HCT116 (cell line): ENCODE results near the gene VANGL1.
A peak's percentile ranks its signal among the peaks of the same experiment; 100 is the strongest.

Experiments
- CEBPB ChIP-seq: IDR thresholded peaks from 2 replicates; pipeline ENCODE4 v1.6.1; 2012; ENCODE audit warnings: low read depth
- ELF1 ChIP-seq: IDR thresholded peaks from 2 replicates; pipeline ENCODE4 v1.6.1; 2012; ENCODE audit warnings: low read depth, borderline replicate concordance
- EZH2 ChIP-seq: fragments of 200-600 bp; sonication (generic); IDR thresholded peaks from 2 replicates; pipeline ENCODE4 v1.6.1; 2017; ENCODE audit warnings: antibody characterized with exemption, mixed run types
- POLR2A ChIP-seq: IDR thresholded peaks from 2 replicates; pipeline ENCODE4 v1.7.0; 2011; ENCODE audit warnings: borderline replicate concordance; ENCODE audit not compliant: insufficient read depth, insufficient read length; ENCODE audit errors: extremely low read depth
- POLR2AphosphoS5 ChIP-seq: IDR thresholded peaks from 2 replicates; pipeline ENCODE4 v1.6.1; 2011; ENCODE audit warnings: mild to moderate bottlenecking, low read depth, low read length, moderate library complexity
- TCF7L2 ChIP-seq: IDR thresholded peaks from 2 replicates; pipeline ENCODE4 v1.7.0; 2011; ENCODE audit warnings: borderline replicate concordance, inconsistent platforms; ENCODE audit not compliant: insufficient read depth, insufficient read length; ENCODE audit errors: extremely low read depth
- YY1 ChIP-seq: IDR thresholded peaks from 2 replicates; pipeline ENCODE4 v1.6.1; 2011; ENCODE audit warnings: low read length, low read depth, moderate library complexity, mild to moderate bottlenecking; ENCODE audit not compliant: insufficient replicate concordance; ENCODE audit errors: extremely low read depth
- TF ChIP-seq, protein P1 (sequence below), 3 experiments: fragments of 200-600 bp in 1 of 3; sonication (generic) in 1 of 3; IDR thresholded peaks in 2 of 3; conservative IDR thresholded peaks in 1 of 3; 2 replicates each; pipeline ENCODE4 v1.5.1; 2012 to 2017; ENCODE audit warnings: low read depth in 2 of 3, low read length in 2 of 3, antibody characterized with exemption in 1 of 3, borderline replicate concordance in 1 of 3, control low read depth in 1 of 3, mild to moderate bottlenecking in 1 of 3, mixed read lengths in 1 of 3, mixed run types in 1 of 3, moderate library complexity in 1 of 3; ENCODE audit not compliant: insufficient read depth in 1 of 3
- TF ChIP-seq, protein P2 (sequence below): IDR thresholded peaks from 2 replicates; pipeline ENCODE4 v1.6.1; 2011; ENCODE audit warnings: mild to moderate bottlenecking, low read length, moderate library complexity; ENCODE audit not compliant: insufficient replicate concordance; ENCODE audit errors: extremely low read depth

DNA sequence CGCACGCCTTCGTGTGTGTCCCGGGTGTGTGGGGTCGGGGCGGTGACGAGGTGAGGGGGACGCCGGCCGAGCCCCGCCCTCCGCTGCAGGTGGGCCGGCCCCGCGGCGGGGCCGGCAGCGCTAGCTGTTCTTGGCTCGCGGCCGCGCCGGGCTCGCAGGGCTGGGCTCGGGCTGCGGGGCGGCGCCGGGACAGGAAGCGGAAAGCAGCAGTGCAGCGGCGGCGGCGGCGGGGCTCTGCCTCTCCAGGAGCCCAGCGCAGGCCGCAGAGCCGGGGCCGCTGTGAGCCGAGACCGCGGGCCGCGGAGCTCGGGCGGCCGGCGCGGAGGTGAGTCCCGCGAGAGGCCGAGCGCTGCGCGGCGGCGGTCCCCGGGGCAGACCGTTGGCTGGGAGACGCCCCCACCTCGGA lies at the start of gene VANGL1:
- TF ChIP-seq POLR2AphosphoS5, result peak; percentile 74
- TF ChIP-seq, protein P1, sequence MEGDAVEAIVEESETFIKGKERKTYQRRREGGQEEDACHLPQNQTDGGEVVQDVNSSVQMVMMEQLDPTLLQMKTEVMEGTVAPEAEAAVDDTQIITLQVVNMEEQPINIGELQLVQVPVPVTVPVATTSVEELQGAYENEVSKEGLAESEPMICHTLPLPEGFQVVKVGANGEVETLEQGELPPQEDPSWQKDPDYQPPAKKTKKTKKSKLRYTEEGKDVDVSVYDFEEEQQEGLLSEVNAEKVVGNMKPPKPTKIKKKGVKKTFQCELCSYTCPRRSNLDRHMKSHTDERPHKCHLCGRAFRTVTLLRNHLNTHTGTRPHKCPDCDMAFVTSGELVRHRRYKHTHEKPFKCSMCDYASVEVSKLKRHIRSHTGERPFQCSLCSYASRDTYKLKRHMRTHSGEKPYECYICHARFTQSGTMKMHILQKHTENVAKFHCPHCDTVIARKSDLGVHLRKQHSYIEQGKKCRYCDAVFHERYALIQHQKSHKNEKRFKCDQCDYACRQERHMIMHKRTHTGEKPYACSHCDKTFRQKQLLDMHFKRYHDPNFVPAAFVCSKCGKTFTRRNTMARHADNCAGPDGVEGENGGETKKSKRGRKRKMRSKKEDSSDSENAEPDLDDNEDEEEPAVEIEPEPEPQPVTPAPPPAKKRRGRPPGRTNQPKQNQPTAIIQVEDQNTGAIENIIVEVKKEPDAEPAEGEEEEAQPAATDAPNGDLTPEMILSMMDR (IDR thresholded peaks at IDR 0.05 in 2 of 3, conservative IDR thresholded peaks at IDR 0.05 in 1 of 3; ENCODE audit: borderline replicate concordance in 1 of 3, insufficient read depth in 1 of 3, low read depth in 2 of 3, low read length in 2 of 3), result no peak
- peak; percentile 53 for TF ChIP-seq POLR2A
- TF ChIP-seq, protein P2, sequence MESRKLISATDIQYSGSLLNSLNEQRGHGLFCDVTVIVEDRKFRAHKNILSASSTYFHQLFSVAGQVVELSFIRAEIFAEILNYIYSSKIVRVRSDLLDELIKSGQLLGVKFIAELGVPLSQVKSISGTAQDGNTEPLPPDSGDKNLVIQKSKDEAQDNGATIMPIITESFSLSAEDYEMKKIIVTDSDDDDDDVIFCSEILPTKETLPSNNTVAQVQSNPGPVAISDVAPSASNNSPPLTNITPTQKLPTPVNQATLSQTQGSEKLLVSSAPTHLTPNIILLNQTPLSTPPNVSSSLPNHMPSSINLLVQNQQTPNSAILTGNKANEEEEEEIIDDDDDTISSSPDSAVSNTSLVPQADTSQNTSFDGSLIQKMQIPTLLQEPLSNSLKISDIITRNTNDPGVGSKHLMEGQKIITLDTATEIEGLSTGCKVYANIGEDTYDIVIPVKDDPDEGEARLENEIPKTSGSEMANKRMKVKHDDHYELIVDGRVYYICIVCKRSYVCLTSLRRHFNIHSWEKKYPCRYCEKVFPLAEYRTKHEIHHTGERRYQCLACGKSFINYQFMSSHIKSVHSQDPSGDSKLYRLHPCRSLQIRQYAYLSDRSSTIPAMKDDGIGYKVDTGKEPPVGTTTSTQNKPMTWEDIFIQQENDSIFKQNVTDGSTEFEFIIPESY, result no peak
- no peak for TF ChIP-seq CEBPB
- TF ChIP-seq YY1, result no peak
- TF ChIP-seq TCF7L2, result no peak
- TF ChIP-seq EZH2, result no peak
- no peak for TF ChIP-seq ELF1
